NB4 (cell line): ENCODE measurements around the gene LRRC4B.

Experiments
- CTCF ChIP-seq: IDR thresholded peaks from one replicate; pipeline ENCODE4 v1.5.1; 2012; ENCODE audit warnings: low read depth, low read length
- POLR2A ChIP-seq: IDR thresholded peaks from 2 replicates; pipeline ENCODE4 v1.6.1; 2011; ENCODE audit warnings: mild to moderate bottlenecking; ENCODE audit not compliant: insufficient read length; ENCODE audit errors: extremely low read depth

- TF ChIP-seq POLR2A (no peak), CTCF (no peak)
These were observed 85.9 kb downstream of the LRRC4B start for GRCh38 chr19:50482271-50482855.
